ENCODE measurements around the gene TAAR8.

GRCh38 chr6:132569170-132569569 is 16.7 kb downstream of the TAAR8 start:
- TF ChIP-seq CTCF (IDR thresholded peaks at IDR 0.05; ENCODE audit: low read length) (no peak), EZH2 (IDR thresholded peaks at IDR 0.05; ENCODE audit: borderline replicate concordance, low read length) (no peak)
